Mesendoderm (in vitro differentiated cells): ENCODE data around the gene CEP128.
A peak's percentile ranks its signal among the peaks of the same experiment; 100 is the strongest.

Source experiments
- DNase-seq: peaks from one replicate; pipeline ENCODE4 v3.0.0; 2013
- H2AK5ac ChIP-seq: 2 replicates; pipeline ENCODE4 v1.6.1; 2013; ENCODE audit warnings: low read length, inconsistent platforms
- H2BK120ac ChIP-seq: 2 replicates; pipeline ENCODE4 v1.6.1; 2013; ENCODE audit warnings: low read depth, mild to moderate bottlenecking, low read length, moderate library complexity, mixed read lengths
- H2BK15ac ChIP-seq: replicated peaks from 2 replicates; pipeline ENCODE4 v1.6.1; 2013; ENCODE audit warnings: low read depth, mild to moderate bottlenecking, moderate library complexity
- H2BK5ac ChIP-seq: 2 replicates; pipeline ENCODE4 v1.6.1; 2013; ENCODE audit warnings: low read length, inconsistent platforms
- H3K18ac ChIP-seq: 2 replicates; pipeline ENCODE4 v1.6.1; 2013; ENCODE audit warnings: mild to moderate bottlenecking, low read length, mixed read lengths
- H3K23ac ChIP-seq: one replicate; pipeline ENCODE4 v1.6.1; 2013; ENCODE audit warnings: low read length
- H3K27ac ChIP-seq: 2 replicates; pipeline ENCODE4 v1.5.1; 2013; ENCODE audit warnings: low read depth, mild to moderate bottlenecking, inconsistent platforms, low read length, moderate library complexity
- H3K27me3 ChIP-seq: 2 replicates; pipeline ENCODE4 v1.6.1; 2013; ENCODE audit warnings: low read length, control low read depth, mild to moderate bottlenecking, inconsistent platforms; ENCODE audit not compliant: insufficient read depth, poor library complexity
- H3K36me3 ChIP-seq: 2 replicates; pipeline ENCODE4 v1.6.1; 2013; ENCODE audit warnings: low read length, inconsistent platforms; ENCODE audit not compliant: control insufficient read depth, insufficient read depth
- H3K4ac ChIP-seq: one replicate; pipeline ENCODE4 v1.6.1; 2013; ENCODE audit warnings: low read depth, mild to moderate bottlenecking, low read length, moderate library complexity
- H3K4me1 ChIP-seq: 2 replicates; pipeline ENCODE4 v1.6.1; 2013; ENCODE audit warnings: low read depth, low read length, inconsistent platforms; ENCODE audit not compliant: control insufficient read depth
- H3K4me2 ChIP-seq: 2 replicates; pipeline ENCODE4 v1.6.1; 2013; ENCODE audit warnings: low read length
- H3K4me3 ChIP-seq: 2 replicates; pipeline ENCODE4 v1.5.1; 2013; ENCODE audit warnings: mild to moderate bottlenecking, low read length
- H3K56ac ChIP-seq: one replicate; pipeline ENCODE4 v1.6.1; 2013; ENCODE audit warnings: low read length
- H3K79me1 ChIP-seq: 2 replicates; pipeline ENCODE4 v1.6.1; 2013; ENCODE audit warnings: low read length, inconsistent platforms
- H3K79me2 ChIP-seq: 2 replicates; pipeline ENCODE4 v1.6.1; 2013; ENCODE audit warnings: mild to moderate bottlenecking, low read length; ENCODE audit not compliant: control insufficient read depth, insufficient read depth
- H3K9ac ChIP-seq: 2 replicates; pipeline ENCODE4 v1.6.1; 2013; ENCODE audit warnings: low read length, inconsistent platforms
- H4K5ac ChIP-seq: one replicate; pipeline ENCODE4 v1.6.1; 2013; ENCODE audit warnings: low read length
- H4K8ac ChIP-seq: one replicate; pipeline ENCODE4 v1.6.1; 2013; ENCODE audit warnings: low read depth, mild to moderate bottlenecking, control low read depth, low read length, moderate library complexity
- WGBS: extraction: QIAGEN DNeasy Blood & Tissue Kit; methylation state at CpG from one replicate; pipeline ENCODE4 v1.1.7; 2013; ENCODE audit warnings: low lambda C conversion rate, missing lambda C conversion rate; ENCODE audit not compliant: insufficient coverage; ENCODE audit errors: extremely low coverage; 5-methylcytosine and 5-hydroxymethylcytosine counted together

The CEP128 gene

GRCh38 chr14:80770114-80770908 is 171.2 kb downstream of the CEP128 start:
- no peak overlapping the region for H2AK5ac ChIP-seq
- no peak for DNase-seq
- H3K4me1 ChIP-seq, result no peaks in the 10 kb centered on the region
- H2BK5ac ChIP-seq, result no peak overlapping the region
- H3K4me2 ChIP-seq, result no peak overlapping the region
- no peaks in the 10 kb centered on the region for H3K79me1 ChIP-seq
- no peak overlapping the region for H3K9ac ChIP-seq
- no peaks in the 10 kb centered on the region for H3K27me3 ChIP-seq
- no peak overlapping the region for H3K4me3 ChIP-seq
- no peak overlapping the region for H3K27ac ChIP-seq
- no peak overlapping the region for H3K56ac ChIP-seq
- H4K5ac ChIP-seq, result no peak overlapping the region
- no peak overlapping the region for H2BK15ac ChIP-seq
- H3K23ac ChIP-seq, result no peak overlapping the region
- H4K8ac ChIP-seq, result no peak overlapping the region
- H3K4ac ChIP-seq, result no peak overlapping the region
- no CpG with 5 or more reads among the region's 1 CpG for WGBS
- H3K79me2 ChIP-seq, result no peaks in the 10 kb centered on the region
- no peak overlapping the region for H2BK120ac ChIP-seq
- H3K18ac ChIP-seq, result no peak overlapping the region
- no peaks in the 10 kb centered on the region for H3K36me3 ChIP-seq

GRCh38 chr14:80768646-80769045 is 172.9 kb downstream of the CEP128 start:
- Histone ChIP-seq H2BK120ac (no peak overlapping the region), H2AK5ac (no peak overlapping the region), H2BK5ac (no peak overlapping the region), H3K9ac (no peak overlapping the region), H3K79me1 (no peaks in the 10 kb centered on the region), H3K36me3 (no peaks in the 10 kb centered on the region), H2BK15ac (no peak overlapping the region), H3K4ac (no peak overlapping the region), H3K56ac (no peak overlapping the region), H3K27me3 (no peaks in the 10 kb centered on the region), H3K4me3 (no peak overlapping the region), H3K18ac (no peak overlapping the region), H3K79me2 (no peaks in the 10 kb centered on the region), H3K4me1 (no peaks in the 10 kb centered on the region), H4K5ac (no peak overlapping the region), H3K27ac (no peak overlapping the region), H4K8ac (no peak overlapping the region), H3K23ac (no peak overlapping the region), H3K4me2 (no peak overlapping the region)
- DNase-seq, result no peak
- WGBS, result no CpG with 5 or more reads among the region's 3 CpGs

- DNase-seq, result no peak
- no peak overlapping the region for H2BK120ac ChIP-seq
- no peak overlapping the region for H3K23ac ChIP-seq
- H3K4me1 ChIP-seq, result no peaks in the 10 kb centered on the region
- H3K4me3 ChIP-seq, result no peak overlapping the region
- no peaks in the 10 kb centered on the region for H3K79me1 ChIP-seq
- no peak overlapping the region for H3K27ac ChIP-seq
- no peak overlapping the region for H2BK5ac ChIP-seq
- no peak overlapping the region for H2BK15ac ChIP-seq
- H3K4me2 ChIP-seq, result no peak overlapping the region
- no peaks in the 10 kb centered on the region for H3K36me3 ChIP-seq
- H3K4ac ChIP-seq, result no peak overlapping the region
- no peak overlapping the region for H3K56ac ChIP-seq
- no peaks in the 10 kb centered on the region for H3K79me2 ChIP-seq
- H3K18ac ChIP-seq, result no peak overlapping the region
- H3K9ac ChIP-seq, result no peak overlapping the region
- H4K5ac ChIP-seq, result no peak overlapping the region
- no CpG with 5 or more reads among the region's 6 CpGs for WGBS
- H2AK5ac ChIP-seq, result no peak overlapping the region
- H3K27me3 ChIP-seq, result no peaks in the 10 kb centered on the region
- H4K8ac ChIP-seq, result no peak overlapping the region
These were observed 176.5 kb downstream of the CEP128 start for GRCh38 chr14:80764921-80765507.

- no peak overlapping the region for H3K4me3 ChIP-seq
- H3K56ac ChIP-seq, result no peak overlapping the region
- H4K8ac ChIP-seq, result no peak overlapping the region
- H2BK120ac ChIP-seq, result no peak overlapping the region
- no CpG with 5 or more reads among the region's 1 CpG for WGBS
- H3K27me3 ChIP-seq, result no peaks in the 10 kb centered on the region
- no peaks in the 10 kb centered on the region for H3K36me3 ChIP-seq
- no peak overlapping the region for H3K4ac ChIP-seq
- H3K27ac ChIP-seq, result no peak overlapping the region
- H2BK15ac ChIP-seq, result no peak overlapping the region
- peak; percentile 18 for DNase-seq
- no peaks in the 10 kb centered on the region for H3K79me2 ChIP-seq
- H3K4me2 ChIP-seq, result no peak overlapping the region
- no peak overlapping the region for H2BK5ac ChIP-seq
- H3K23ac ChIP-seq, result no peak overlapping the region
- H4K5ac ChIP-seq, result no peak overlapping the region
- H3K79me1 ChIP-seq, result no peaks in the 10 kb centered on the region
- no peak overlapping the region for H2AK5ac ChIP-seq
- H3K4me1 ChIP-seq, result no peaks in the 10 kb centered on the region
- no peak overlapping the region for H3K9ac ChIP-seq
- H3K18ac ChIP-seq, result no peak overlapping the region
These were observed 177.0 kb downstream of the CEP128 start for GRCh38 chr14:80764496-80764895.

GRCh38 chr14:80762641-80763228 is 178.8 kb downstream of the CEP128 start:
- Histone ChIP-seq H3K23ac (no peak overlapping the region), H2AK5ac (no peak overlapping the region), H3K4ac (no peak overlapping the region), H3K27ac (no peak overlapping the region), H3K18ac (no peak overlapping the region), H3K4me3 (no peak overlapping the region), H3K79me2 (no peaks in the 10 kb centered on the region), H2BK5ac (no peak overlapping the region), H3K79me1 (no peaks in the 10 kb centered on the region), H3K36me3 (no peaks in the 10 kb centered on the region), H2BK15ac (no peak overlapping the region), H3K4me1 (no peaks in the 10 kb centered on the region), H3K27me3 (no peaks in the 10 kb centered on the region), H4K8ac (no peak overlapping the region), H3K9ac (no peak overlapping the region), H4K5ac (no peak overlapping the region), H2BK120ac (no peak overlapping the region), H3K4me2 (no peak overlapping the region), H3K56ac (no peak overlapping the region)
- WGBS, result no CpG with 5 or more reads among the region's 3 CpGs
- no peak for DNase-seq
